DND-41 (cell line): ENCODE measurements around the gene NTSR2.
A peak's percentile ranks its signal among the peaks of the same experiment; 100 is the strongest.

ENCODE experiments used
- CTCF ChIP-seq: IDR thresholded peaks from 2 replicates; pipeline ENCODE4 v1.5.1; 2012; ENCODE audit warnings: borderline replicate concordance, low read length, moderate library complexity, mild to moderate bottlenecking; ENCODE audit not compliant: poor library complexity, severe bottlenecking; ENCODE audit errors: extremely low read depth
- EZH2 ChIP-seq: IDR thresholded peaks from 3 replicates; pipeline ENCODE4 v1.6.1; 2012; ENCODE audit warnings: borderline replicate concordance, low read depth, mild to moderate bottlenecking, moderate library complexity, low read length, inconsistent platforms; ENCODE audit not compliant: severe bottlenecking

- TF ChIP-seq EZH2 (no peak), CTCF (peak; percentile 85)
These were observed 23.0 kb upstream of the NTSR2 start for GRCh38 chr2:11692966-11693521.
